ENCODE results near the gene VTCN1.

Gene VTCN1

DNA sequence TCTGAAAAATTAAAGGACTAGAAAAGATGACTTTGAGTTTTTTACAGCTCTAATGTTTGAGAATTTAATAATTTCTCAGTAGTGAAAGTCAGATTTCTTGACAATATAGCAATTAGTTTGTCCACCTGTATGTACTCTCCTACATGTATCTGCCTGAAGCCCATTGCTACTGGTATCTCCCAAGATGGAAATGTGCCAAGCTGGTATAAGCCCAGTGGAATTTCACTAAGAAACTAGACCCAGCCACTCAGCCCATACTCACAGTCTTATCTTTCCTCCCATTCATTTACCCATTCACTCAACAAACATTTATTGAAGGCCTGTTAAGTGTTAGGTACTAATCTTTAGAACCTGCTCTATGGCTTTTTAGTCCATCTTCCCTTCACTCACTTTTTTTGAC lies 67.6 kb downstream of the VTCN1 start (continued):
- TF ChIP-seq ZNF70 (CRISPR knock-in tag; IDR thresholded peaks at IDR 0.05), result no peak
- no peak for TF ChIP-seq ARNTL (CRISPR knock-in tag; IDR thresholded peaks at IDR 0.05; ENCODE audit: borderline replicate concordance, low read depth)
- TF ChIP-seq, protein P1, sequence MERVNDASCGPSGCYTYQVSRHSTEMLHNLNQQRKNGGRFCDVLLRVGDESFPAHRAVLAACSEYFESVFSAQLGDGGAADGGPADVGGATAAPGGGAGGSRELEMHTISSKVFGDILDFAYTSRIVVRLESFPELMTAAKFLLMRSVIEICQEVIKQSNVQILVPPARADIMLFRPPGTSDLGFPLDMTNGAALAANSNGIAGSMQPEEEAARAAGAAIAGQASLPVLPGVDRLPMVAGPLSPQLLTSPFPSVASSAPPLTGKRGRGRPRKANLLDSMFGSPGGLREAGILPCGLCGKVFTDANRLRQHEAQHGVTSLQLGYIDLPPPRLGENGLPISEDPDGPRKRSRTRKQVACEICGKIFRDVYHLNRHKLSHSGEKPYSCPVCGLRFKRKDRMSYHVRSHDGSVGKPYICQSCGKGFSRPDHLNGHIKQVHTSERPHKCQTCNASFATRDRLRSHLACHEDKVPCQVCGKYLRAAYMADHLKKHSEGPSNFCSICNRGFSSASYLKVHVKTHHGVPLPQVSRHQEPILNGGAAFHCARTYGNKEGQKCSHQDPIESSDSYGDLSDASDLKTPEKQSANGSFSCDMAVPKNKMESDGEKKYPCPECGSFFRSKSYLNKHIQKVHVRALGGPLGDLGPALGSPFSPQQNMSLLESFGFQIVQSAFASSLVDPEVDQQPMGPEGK (CRISPR knock-in tag; IDR thresholded peaks at IDR 0.05; ENCODE audit: borderline replicate concordance), result no peak
- TF ChIP-seq OSR1 (CRISPR knock-in tag; IDR thresholded peaks at IDR 0.05), result no peak
- no peak for TF ChIP-seq ZC3H10 (CRISPR knock-in tag; IDR thresholded peaks at IDR 0.05)
- TF ChIP-seq, protein P2, sequence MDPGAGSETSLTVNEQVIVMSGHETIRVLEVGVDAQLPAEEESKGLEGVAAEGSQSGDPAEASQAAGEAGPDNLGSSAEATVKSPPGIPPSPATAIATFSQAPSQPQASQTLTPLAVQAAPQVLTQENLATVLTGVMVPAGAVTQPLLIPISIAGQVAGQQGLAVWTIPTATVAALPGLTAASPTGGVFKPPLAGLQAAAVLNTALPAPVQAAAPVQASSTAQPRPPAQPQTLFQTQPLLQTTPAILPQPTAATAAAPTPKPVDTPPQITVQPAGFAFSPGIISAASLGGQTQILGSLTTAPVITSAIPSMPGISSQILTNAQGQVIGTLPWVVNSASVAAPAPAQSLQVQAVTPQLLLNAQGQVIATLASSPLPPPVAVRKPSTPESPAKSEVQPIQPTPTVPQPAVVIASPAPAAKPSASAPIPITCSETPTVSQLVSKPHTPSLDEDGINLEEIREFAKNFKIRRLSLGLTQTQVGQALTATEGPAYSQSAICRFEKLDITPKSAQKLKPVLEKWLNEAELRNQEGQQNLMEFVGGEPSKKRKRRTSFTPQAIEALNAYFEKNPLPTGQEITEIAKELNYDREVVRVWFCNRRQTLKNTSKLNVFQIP (CRISPR knock-in tag; IDR thresholded peaks at IDR 0.05; ENCODE audit: borderline replicate concordance, low read depth), result no peak
- no peak for TF ChIP-seq ZFP30 (CRISPR knock-in tag; IDR thresholded peaks at IDR 0.05)
- no peak for TF ChIP-seq TCF4 (CRISPR knock-in tag; IDR thresholded peaks at IDR 0.05; ENCODE audit: borderline replicate concordance)

DNA sequence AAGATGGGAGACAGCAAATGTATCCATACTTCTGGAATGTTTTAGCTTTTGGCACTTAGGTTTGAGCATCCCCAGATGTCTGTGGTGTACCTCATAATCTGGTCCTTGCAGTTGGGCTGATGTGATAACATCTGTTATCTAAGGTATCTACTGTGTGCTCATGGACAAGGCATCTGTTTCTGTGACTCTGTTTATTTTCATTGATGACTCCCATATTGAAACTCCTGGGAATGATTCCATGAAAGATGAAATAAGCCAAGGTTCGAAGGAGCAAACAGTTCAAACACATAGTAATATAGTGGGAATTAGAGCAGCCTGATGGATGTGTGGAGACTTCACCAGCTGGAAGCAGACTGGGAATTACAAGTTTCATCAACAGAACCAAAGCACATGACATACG lies 68.5 kb downstream of the VTCN1 start:
- TF ChIP-seq TCF4 (CRISPR knock-in tag; IDR thresholded peaks at IDR 0.05; ENCODE audit: borderline replicate concordance) (peak; percentile 69; the same call in 1 of the 2 replicates), ZC3H10 (CRISPR knock-in tag; IDR thresholded peaks at IDR 0.05) (no peak)
- TF ChIP-seq, protein P3, sequence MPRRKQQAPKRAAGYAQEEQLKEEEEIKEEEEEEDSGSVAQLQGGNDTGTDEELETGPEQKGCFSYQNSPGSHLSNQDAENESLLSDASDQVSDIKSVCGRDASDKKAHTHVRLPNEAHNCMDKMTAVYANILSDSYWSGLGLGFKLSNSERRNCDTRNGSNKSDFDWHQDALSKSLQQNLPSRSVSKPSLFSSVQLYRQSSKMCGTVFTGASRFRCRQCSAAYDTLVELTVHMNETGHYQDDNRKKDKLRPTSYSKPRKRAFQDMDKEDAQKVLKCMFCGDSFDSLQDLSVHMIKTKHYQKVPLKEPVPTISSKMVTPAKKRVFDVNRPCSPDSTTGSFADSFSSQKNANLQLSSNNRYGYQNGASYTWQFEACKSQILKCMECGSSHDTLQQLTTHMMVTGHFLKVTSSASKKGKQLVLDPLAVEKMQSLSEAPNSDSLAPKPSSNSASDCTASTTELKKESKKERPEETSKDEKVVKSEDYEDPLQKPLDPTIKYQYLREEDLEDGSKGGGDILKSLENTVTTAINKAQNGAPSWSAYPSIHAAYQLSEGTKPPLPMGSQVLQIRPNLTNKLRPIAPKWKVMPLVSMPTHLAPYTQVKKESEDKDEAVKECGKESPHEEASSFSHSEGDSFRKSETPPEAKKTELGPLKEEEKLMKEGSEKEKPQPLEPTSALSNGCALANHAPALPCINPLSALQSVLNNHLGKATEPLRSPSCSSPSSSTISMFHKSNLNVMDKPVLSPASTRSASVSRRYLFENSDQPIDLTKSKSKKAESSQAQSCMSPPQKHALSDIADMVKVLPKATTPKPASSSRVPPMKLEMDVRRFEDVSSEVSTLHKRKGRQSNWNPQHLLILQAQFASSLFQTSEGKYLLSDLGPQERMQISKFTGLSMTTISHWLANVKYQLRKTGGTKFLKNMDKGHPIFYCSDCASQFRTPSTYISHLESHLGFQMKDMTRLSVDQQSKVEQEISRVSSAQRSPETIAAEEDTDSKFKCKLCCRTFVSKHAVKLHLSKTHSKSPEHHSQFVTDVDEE (CRISPR knock-in tag; IDR thresholded peaks at IDR 0.05), result 0 out of 2 replicates have a peak, but pooled peaks have one; percentile 30
- TF ChIP-seq, protein P2 (CRISPR knock-in tag; IDR thresholded peaks at IDR 0.05; ENCODE audit: borderline replicate concordance, low read depth), result no peak
- no peak for ATAC-seq

DNA sequence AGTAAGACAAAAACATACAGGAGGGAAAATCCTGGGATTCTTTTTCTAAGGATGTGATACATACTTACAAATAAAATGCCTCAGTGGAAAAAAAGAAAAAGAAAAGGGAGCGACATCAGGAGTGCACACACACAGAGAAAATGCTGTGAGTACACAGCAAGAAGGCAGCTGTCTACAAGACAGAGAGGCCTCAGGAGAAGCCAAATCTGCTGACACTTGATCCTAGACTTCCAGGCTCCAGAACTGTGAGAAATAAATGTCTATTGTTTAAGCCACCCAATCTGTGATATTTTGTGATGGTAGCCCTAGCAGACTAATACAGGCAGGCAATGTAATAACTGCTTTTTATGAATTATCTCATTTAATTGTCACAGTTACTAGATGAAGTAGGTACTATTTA lies 72.2 kb downstream of the VTCN1 start:
- no peak for ATAC-seq
- TF ChIP-seq ISL1 (CRISPR knock-in tag; IDR thresholded peaks at IDR 0.05) (no peak), SNAI2 (CRISPR knock-in tag; IDR thresholded peaks at IDR 0.05) (no peak)
- TF ChIP-seq, protein P2 (CRISPR knock-in tag; IDR thresholded peaks at IDR 0.05; ENCODE audit: borderline replicate concordance, low read depth), result no peak

DNA sequence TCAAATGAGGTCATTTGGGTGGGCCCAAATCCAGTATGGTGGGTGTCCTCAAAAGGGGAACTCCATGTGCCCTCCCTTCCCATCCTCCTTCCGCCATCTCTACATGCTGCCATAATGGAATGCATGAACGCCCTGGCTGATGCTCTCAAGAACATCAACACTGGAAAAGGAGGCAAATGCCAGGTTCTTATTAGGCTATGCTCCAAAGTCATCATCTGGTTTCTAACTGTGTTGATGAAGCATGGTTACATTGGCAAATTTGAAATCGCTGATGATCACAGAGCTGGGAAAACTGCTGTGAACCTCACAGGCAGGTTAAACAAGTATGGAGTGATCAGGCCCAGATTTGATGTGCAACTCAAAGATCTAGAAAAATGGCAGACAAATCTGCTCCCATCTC lies 72.6 kb downstream of the VTCN1 start:
- ATAC-seq, result no peak
- TF ChIP-seq ARNTL (CRISPR knock-in tag; IDR thresholded peaks at IDR 0.05; ENCODE audit: borderline replicate concordance, low read depth), result no peak

DNA sequence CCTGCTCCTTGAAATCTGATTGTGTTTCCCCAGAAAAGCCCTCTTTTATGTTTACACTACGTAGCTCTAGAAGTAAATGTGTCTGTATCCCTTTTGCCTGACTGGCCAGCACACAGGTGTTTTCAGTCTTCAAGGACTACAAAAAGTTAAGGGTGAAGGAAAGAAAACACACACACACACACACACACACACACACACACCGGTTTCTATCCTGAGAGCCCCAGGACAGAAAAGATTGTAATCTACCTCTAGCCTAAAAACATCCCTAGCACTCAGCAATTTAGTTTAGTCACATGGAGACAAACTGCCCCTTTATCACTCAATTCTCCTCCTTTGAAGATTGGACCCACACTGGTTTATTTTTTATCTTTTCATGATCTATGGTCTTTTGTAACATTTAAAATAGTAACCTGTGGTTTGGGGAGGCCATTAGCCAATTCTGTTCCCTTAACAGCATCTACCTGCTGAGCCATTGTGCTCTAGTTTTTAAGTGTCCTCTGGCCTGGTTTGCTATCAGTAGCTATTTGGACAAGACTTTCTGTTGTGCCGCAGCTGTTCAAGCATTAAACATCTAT lies 73.4 kb downstream of the VTCN1 start:
- TF ChIP-seq TCF4 (CRISPR knock-in tag; IDR thresholded peaks at IDR 0.05; ENCODE audit: borderline replicate concordance) (no peak), SNAI2 (CRISPR knock-in tag; IDR thresholded peaks at IDR 0.05) (no peak), ZNF8 (CRISPR knock-in tag; IDR thresholded peaks at IDR 0.05) (no peak), ISL1 (CRISPR knock-in tag; IDR thresholded peaks at IDR 0.05) (no peak)
- TF ChIP-seq, protein P2 (CRISPR knock-in tag; IDR thresholded peaks at IDR 0.05; ENCODE audit: borderline replicate concordance, low read depth), result no peak
- TF ChIP-seq, protein P1 (CRISPR knock-in tag; IDR thresholded peaks at IDR 0.05; ENCODE audit: borderline replicate concordance), result no peak
- no peak for ATAC-seq
